ENCODE measurements around the gene TSKU. TPM values are rescaled to one million over a fixed set of nuclear protein-coding genes. Genes with fewer than 3 reads are reported as not detected.

Gene TSKU
- total RNA-seq, 1 experiment from 2014 or later = 99.4 TPM

DNA sequence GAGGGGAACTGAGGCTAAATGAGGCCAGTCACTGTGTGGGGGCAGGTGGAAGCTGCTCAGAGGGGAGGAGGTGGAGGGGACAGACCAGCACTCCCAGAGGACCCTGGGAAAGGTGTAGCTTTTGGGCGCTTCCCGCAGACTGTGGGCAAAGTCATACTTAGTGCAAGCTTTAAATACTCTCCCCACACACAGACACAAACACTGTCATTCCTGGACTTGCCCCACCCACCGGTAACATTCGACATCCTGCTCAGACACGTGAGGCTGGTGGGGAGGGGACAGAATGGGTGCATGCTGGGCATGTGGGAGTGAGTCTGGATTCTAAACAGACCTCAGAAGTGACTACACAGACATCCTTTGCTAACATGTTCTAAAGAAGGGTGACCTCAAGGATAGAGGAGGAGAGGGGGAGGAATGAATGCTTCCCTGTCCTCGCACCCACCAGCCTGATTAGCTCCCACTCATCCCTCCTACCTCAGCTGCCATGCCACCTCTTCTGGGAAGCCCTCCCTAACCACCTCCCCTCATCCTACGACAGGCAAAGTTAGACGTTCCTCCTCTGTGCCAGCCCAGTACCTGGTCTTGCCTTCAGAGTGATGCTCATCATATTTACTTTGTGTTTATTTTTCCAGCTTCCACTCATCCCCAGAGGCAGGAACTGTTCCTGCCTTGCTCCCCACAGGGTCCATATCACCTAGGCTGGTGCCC lies 22.2 kb downstream of the TSKU start:
- ChIA-PET CTCF (no interaction called here), POLR2A (ENCODE audit: unreplicated experiment) (interaction anchor here (0.6 to 0.8 kb wide), 2 partner anchors 54 to 236 kb away, joined by 5 to 6 read pairs; no protein-coding TSS in a partner anchor)
- Histone ChIP-seq H3K9me3 (ENCODE audit: insufficient read depth, low read depth) (no peaks in the 10 kb centered on the region), H3K27me3 (ENCODE audit: insufficient read depth, low read depth) (no peaks in the 10 kb centered on the region), H3K9me2 (ENCODE audit: insufficient read depth) (no peaks in the 10 kb centered on the region), H3F3A (ENCODE audit: insufficient read depth, low read depth) (peaks cover 37% of the 10 kb centered on the region), H3K4me3 (no peak overlapping the region), H3K4me1 (replicated peaks; ENCODE audit: insufficient read depth) (peaks cover 34% of the 10 kb centered on the region), H3K27ac (no peak overlapping the region), H3K79me2 (ENCODE audit: low read depth) (no peaks in the 10 kb centered on the region), H2AFZ (no peak overlapping the region), H3K36me3 (ENCODE audit: low read depth) (no peaks in the 10 kb centered on the region), H4K20me1 (ENCODE audit: insufficient read depth) (no peaks in the 10 kb centered on the region; the same call in none of the 2 replicates), H3K4me2 (no peak overlapping the region)
- BruUV-seq (replicated peaks) = no TSS peak
- intact Hi-C loops (cut with micrococcal nuclease; ENCODE audit: unreplicated experiment) = loop anchor here (5.0 kb wide), 1 partner anchor 57 kb away; the partner anchor contains the start of gene ACER3
- DNase-seq = no peak
- TF ChIP-seq EZH2 (IDR thresholded peaks at IDR 0.05; ENCODE audit: low read depth) = no peak
- TF ChIP-seq, protein P1, sequence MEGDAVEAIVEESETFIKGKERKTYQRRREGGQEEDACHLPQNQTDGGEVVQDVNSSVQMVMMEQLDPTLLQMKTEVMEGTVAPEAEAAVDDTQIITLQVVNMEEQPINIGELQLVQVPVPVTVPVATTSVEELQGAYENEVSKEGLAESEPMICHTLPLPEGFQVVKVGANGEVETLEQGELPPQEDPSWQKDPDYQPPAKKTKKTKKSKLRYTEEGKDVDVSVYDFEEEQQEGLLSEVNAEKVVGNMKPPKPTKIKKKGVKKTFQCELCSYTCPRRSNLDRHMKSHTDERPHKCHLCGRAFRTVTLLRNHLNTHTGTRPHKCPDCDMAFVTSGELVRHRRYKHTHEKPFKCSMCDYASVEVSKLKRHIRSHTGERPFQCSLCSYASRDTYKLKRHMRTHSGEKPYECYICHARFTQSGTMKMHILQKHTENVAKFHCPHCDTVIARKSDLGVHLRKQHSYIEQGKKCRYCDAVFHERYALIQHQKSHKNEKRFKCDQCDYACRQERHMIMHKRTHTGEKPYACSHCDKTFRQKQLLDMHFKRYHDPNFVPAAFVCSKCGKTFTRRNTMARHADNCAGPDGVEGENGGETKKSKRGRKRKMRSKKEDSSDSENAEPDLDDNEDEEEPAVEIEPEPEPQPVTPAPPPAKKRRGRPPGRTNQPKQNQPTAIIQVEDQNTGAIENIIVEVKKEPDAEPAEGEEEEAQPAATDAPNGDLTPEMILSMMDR (conservative IDR thresholded peaks at IDR 0.05) = no peak

DNA sequence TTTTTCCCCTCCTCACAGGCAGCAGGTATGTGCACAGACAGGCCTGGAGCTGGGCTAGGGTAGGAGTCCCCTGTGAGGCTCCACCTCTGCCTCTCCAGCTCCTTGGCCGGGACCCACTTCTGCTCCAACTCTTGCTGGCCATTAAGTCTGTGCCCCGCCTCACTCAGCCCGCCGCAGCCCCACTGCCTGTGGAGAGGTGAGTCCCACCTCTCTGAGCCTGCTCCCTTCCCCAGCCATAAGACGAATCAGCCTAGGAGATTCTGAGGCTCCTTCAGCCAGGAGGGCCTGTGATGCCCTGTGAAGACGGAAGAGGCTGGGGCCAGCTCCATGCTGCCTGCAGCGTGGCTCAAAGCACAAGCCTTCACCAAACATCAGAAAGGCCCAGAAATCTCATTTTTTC lies 23.0 kb downstream of the TSKU start:
- no peaks in the 10 kb centered on the region for H3K79me2 ChIP-seq (ENCODE audit: low read depth)
- H3K4me1 ChIP-seq (replicated peaks; ENCODE audit: insufficient read depth) = peaks cover 27% of the 10 kb centered on the region
- ChIA-PET CTCF (no interaction called here), POLR2A (ENCODE audit: unreplicated experiment) (no interaction called here)
- H3F3A ChIP-seq (ENCODE audit: insufficient read depth, low read depth) = peaks cover 32% of the 10 kb centered on the region
- no peak for DNase-seq
- no peak overlapping the region for H2AFZ ChIP-seq
- no peaks in the 10 kb centered on the region for H3K36me3 ChIP-seq (ENCODE audit: low read depth)
- H3K4me2 ChIP-seq = no peak overlapping the region
- no peak overlapping the region for H3K4me3 ChIP-seq
- intact Hi-C loops (cut with micrococcal nuclease; ENCODE audit: unreplicated experiment) = loop anchor here (5.0 kb wide), 1 partner anchor 56 kb away; the partner anchor contains the start of gene ACER3
- BruUV-seq (replicated peaks) = no TSS peak
- no peaks in the 10 kb centered on the region for H3K9me2 ChIP-seq (ENCODE audit: insufficient read depth)
- no peaks in the 10 kb centered on the region for H3K27me3 ChIP-seq (ENCODE audit: insufficient read depth, low read depth)
- no peaks in the 10 kb centered on the region for H3K9me3 ChIP-seq (ENCODE audit: insufficient read depth, low read depth)
- no peak for TF ChIP-seq EZH2 (IDR thresholded peaks at IDR 0.05; ENCODE audit: low read depth)
- TF ChIP-seq, protein P1 (conservative IDR thresholded peaks at IDR 0.05) = no peak
- H3K27ac ChIP-seq = no peak overlapping the region
- H4K20me1 ChIP-seq (ENCODE audit: insufficient read depth) = no peaks in the 10 kb centered on the region; the same call in 1 of the 2 replicates

DNA sequence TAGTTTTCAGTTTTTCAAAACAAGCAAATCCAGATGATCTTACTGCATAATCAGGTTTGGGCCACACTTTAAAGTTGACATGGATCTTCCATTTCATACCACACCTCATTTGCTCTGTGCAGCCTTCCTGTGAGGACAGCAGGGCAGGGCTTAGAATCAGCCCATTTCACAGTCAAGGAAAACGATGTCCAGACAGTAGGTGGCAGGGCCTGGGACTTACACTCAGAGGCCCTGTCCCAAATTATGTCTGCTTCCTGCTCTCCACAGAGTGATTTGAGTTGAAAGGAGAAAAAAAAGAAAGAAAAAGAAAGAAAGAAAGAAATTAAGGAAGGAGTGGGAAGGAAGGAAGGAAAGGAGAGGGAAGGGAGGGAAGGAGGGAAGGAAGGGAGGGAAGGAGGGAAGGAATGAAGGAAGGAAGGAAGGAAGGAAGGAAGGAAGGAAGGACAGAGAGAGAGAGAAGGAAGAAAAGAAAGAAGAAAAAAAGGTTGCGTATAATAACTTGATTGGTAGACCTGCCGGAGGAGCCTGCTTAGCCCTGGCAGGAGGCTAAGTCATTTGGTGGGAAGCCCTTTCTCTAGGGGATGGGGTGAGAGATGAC lies 23.6 kb downstream of the TSKU start:
- no peak overlapping the region for H3K4me3 ChIP-seq
- no peaks in the 10 kb centered on the region for H3K79me2 ChIP-seq (ENCODE audit: low read depth)
- H4K20me1 ChIP-seq (ENCODE audit: insufficient read depth) = no peaks in the 10 kb centered on the region
- no peak overlapping the region for H2AFZ ChIP-seq
- intact Hi-C loops (cut with micrococcal nuclease; ENCODE audit: unreplicated experiment) = loop anchor here (1.0 to 5.0 kb wide), 3 partner anchors 56 to 113 kb away; partner anchors contain the start of gene ACER3
- no peak overlapping the region for H3K4me2 ChIP-seq
- no peak for TF ChIP-seq EZH2 (IDR thresholded peaks at IDR 0.05; ENCODE audit: low read depth)
- TF ChIP-seq, protein P1 (conservative IDR thresholded peaks at IDR 0.05) = no peak
- no peaks in the 10 kb centered on the region for H3K27me3 ChIP-seq (ENCODE audit: insufficient read depth, low read depth)
- BruUV-seq (replicated peaks) = no TSS peak
- H3K9me3 ChIP-seq (ENCODE audit: insufficient read depth, low read depth) = no peaks in the 10 kb centered on the region
- no peaks in the 10 kb centered on the region for H3K36me3 ChIP-seq (ENCODE audit: low read depth)
- H3K27ac ChIP-seq = no peak overlapping the region
- POLR2A ChIA-PET (ENCODE audit: unreplicated experiment) = no interaction called here
- CTCF ChIA-PET = interaction anchor here (0.8 to 2.6 kb wide), 2 partner anchors 112 to 113 kb away, joined by 3 to 18 read pairs; no protein-coding TSS in a partner anchor
- no peaks in the 10 kb centered on the region for H3K9me2 ChIP-seq (ENCODE audit: insufficient read depth)
- peaks cover 27% of the 10 kb centered on the region; the same call in 1 of the 2 replicates for H3F3A ChIP-seq (ENCODE audit: insufficient read depth, low read depth)
- peaks cover 21% of the 10 kb centered on the region for H3K4me1 ChIP-seq (replicated peaks; ENCODE audit: insufficient read depth)
- no peak for DNase-seq
